Stimulated activated CD4-positive, alpha-beta T cell treated with anti-CD3 and anti-CD28 coated beads, TNF-alpha, amount 100 ng/mL, for 4 hours (primary cell): ENCODE data around the gene PLN.

Source experiments
- DNase-seq, 3 experiments: peaks; one replicate each; pipeline ENCODE4 v3.0.0-alpha.2; 2020; ENCODE audit warnings: low read depth in 3 of 3

The PLN gene

DNA sequence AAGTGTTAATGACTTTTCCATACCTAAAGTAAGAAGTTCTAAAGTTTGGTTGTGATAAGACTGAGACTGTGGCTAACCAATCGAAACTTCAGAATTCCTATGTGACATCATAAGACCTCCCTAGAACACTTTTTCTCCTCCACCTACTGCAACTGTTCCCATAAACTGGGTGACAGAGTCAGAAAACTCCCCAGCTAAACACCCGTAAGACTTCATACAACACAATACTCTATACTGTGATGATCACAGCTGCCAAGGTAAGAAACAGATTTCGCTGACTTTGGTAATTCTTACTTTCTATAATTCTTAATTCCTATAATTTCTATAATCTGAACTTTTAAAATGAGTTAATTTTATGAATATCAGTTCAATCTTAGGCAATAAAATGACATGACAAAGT, at the start of gene PLN:
TSS of gene PLN (plus strand) at position 161 of the 400 bp plus-strand sequence. CDS start 10,626 bp downstream, outside the sequence.
- DNase-seq: no peak

DNA sequence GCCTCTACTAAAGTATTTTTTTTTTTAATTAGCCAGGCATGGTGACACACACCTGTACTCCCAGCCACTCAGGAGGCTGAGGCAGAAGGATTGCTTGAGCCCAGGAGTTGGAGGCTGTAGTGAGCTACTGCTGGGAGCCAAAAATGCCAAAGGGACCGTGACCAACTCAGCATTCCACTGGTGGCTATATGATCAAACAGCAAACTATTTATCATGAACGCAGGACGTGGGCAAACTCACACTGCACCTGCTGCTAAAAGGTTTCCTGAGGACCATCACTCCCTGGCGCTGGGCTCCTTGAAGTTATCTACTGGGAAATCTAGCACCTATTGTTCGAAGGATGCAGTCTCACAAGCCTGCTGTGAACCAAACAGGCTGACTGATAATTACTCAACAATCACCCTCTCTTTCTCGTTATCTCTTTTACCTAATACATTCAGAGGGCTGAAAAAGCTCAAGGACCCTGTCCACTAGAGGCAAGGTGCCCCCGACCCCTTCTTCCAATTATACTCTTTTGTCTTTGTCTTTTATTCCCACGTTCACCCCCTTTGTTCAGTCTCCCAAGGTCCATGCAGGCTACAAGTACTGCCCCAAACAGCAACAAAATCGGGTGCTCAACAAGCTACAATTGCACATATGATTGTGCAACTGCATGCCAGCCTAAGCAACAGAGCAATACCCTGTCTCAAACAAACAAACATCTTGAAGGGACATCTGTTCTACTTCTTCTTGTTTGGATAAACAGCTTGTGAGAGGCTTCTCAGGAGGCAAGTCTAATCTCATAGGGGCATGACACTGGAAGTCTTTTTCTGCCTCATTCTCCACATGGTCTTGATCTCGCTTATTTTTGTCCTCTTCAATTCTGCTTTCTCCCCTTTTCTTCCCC, 47.7 kb upstream of the PLN start:
- DNase-seq: no peak

DNA sequence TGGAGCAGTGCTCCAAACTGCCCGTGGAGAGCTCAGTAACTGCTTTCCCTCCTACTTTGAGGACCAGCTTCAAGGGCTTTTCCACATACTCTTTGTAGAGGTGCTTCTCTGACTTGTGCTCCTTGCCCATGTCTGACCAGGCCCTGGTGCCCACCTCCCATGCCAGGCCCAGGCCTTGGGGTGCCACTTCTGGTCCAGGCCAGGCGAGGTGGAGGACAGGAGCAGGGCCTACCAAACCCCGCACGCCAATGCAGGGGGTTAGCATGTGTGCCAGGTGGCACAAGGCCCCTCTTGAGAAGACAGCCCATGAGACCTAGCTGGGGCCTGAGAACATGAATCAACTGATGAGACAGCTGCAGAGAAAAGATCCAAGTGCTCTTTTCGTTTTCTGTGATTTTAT, 47.0 kb upstream of the PLN start:
- DNase-seq: no peak

DNA sequence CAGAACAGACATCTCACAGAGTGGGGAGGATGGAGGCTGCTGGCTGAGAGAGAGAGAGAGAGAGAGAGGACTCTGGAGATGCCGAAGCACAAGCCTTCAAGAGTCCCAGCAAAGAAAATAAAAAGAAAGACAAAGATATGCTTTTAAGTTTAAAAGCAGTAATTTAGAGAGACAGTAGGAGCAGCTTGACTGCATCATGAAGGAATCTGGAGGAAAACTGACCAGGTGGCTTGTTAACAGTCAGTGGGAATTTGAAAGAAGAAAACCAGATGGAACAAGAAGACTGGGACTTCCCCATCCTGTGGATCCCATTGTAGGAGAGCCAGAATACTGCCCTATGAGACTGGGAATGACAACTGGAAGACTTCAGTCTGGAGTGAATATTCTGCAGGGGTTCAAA, 46.3 kb upstream of the PLN start:
- no peak for DNase-seq

DNA sequence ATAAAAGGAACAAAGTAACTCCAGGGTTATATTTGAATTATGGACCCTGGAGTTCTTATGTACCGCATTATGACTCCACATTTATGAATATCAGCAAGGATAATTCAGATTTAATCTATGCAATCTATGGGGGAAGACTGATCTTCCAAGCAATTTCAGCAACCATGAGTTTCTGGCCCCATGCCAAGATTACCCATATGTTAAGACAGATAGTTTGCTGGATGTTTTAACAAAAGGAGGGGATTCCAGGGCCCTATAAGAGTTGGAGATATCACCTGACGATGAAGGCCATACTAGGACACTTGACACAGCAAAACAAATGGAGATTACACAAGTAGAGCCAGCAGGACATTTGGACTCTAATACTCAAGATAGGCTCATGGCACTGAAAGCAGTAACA, 45.9 kb upstream of the PLN start:
- no peak for DNase-seq

DNA sequence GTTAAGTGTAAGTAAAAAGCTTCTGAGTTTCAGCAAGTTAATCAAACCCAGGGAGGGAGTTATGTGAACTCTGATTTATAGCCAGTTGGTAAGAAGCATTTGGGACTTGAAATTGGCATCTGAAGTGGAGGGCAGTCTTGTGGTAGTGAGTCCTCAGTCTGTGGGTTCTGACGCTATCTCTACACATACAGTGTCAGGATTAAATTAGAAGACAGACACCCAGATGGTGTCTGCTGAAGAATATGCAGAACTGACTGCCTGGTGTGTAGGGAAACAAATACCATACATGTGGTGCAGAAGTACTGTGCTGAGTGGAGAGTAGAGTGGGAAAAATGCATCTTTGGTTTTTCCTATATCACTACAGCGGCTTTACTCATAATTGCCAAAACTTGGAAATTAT, 43.5 kb upstream of the PLN start:
- DNase-seq: no peak

DNA sequence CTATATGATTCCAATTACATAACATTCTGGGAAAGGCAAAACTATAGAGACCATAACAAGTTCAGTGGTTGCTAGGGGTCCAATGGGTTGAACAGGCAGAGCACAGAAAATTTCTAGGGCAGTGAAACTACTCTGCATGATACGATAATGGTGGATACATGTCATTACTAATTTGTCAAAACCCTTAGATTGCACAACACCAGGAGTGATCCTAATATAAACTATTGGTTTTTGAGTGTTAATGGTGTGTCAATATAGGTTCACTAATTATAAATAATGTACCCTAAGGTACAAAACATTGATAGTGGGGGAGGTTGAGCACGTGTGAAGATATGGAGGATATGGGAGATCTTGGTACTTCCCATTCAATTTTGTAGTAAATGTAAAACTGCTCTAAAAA, 42.4 kb upstream of the PLN start:
- no peak for DNase-seq

DNA sequence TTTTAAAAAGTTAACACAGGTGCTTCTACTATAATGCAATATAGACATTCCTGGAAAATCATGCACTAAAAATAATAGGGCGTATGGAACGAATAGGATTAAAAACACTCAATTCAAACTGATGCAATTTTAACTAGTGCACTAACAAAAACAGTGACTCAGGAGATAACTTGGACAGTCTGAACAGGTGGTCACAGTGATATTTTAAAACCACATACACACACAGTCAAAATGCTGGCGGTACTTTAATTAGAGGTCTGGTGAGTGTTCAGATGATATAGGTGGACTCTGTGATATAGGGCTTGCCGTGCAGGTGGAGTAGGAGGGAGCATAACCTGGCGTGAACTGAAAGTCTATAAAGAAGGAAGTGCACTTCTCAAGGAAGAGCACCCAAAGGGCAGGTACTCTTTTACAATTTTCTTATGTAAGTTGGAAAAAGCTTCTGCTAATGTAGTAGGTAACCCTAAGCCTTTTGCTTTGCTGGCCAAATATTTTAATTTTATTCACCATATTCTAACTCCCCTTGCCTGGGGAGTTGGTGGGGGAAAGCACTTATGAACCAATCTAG, 41.9 kb upstream of the PLN start:
- DNase-seq: no peak

DNA sequence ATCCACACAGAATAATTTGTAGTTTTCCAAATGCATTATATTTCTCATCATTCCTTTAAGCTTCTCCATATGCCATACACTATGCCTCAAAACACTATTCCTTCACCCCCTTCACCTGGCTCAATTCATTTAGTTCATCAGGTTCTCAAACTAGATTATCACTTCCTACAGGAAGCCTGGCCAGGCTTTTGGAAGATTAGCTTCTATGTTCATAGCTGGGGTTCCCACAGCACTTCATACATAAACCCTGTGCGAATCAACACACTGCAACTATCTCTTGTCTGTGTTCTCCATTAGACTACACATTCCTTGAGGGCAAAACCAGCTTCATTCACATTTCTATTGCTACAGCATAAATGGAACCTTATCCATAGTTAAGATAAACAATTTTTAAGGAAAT, 40.5 kb upstream of the PLN start:
- no peak for DNase-seq

DNA sequence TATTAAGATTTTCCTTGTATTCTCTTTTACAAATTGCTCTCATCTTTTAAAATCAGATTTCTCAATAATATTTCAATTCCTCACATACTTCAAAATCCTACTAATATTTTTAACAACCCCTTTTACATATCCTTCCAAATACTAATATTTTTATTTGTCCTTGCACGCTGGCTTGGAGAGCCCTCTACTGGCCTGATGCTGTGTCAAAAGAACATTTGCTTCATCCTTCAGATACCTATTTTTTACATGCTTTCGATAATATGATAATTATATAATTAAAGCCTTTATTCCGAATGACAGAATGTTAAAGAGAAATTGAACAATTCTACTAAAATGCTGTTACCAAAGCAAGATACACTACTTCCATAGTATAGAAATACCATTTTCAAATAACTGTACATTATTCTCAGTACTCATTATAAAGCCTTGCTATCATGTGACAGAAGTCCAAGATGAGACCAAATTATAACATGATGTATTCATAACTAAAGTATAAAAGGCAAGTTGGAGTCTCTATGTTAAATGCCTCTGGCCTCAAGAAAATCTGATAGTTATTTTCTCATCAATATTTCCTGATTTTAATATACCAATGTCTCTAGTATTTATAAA, 39.0 kb upstream of the PLN start:
- DNase-seq: no peak

DNA sequence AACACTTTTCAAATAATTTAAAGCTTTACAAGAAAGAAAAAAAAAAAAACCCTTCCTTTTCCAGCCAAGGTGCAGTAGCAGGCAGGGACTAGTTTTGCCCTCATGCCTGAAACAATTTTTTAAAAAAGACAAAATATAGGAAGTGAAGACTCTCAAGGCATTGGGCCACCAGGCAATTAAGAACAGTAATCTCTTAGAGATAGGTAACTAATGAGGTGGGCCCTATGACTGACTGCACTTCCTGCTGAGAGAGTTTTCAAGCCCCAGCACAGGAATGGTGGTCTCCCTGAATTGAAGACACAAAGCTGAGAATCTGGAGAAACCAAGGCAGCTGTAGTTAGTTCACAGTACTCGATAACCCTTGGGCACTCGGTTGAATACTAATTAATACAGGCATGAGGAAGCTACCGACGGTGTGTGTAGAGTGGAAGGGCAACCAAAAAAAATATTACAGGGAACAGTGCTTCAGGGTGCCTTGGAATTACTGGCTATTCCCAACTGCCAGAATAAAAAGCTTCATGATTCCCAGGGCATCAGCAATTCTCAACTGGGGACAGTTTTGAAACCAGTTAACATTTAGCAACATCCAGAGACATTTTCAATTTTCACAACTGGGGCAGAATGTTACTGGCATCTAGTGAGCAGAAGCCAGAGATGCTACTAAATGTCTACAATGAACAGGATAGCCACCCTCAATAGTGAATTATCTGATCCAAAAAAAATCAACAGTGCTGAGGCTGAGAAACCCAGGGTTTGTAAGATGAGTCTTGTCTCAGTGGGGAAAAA, 36.0 kb upstream of the PLN start:
- no peak for DNase-seq

DNA sequence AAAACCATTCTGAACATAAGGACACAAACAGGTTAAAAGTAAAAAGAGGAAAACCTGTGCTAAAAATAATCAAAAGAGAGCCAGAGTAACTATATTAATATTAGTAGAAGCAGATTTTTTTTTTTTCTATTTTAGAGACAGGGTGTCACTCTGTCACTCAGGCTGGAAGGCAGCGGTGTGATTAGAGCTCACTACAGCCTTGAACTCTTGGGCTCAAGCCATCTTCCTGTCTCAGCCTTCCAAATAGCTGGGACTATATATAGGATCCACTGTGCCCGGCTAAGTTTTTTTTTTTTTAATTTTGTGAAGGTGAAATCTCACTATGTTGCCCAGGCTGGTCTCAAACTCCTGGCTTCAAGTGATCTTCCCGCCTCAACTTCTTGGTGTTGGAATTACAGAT, 33.4 kb upstream of the PLN start:
- DNase-seq: no peak

DNA sequence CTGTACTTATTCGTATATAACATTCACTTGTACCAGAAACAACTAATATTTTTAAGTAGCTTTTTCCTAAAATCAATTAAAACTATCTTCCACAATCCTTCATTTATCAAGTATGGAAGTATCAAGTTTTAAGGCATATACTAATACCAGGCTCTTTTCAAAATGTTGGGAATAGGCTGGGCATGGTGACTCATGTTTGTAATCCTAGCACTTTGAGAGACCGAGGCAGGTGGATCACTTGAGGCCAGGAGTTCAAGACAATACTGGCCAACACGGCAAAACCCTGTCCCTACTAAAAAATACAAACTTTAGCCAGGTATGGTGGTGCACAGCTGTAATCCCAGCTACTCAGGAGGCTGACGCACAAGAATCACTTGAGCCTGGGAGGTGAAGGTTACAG, 25.7 kb upstream of the PLN start:
- DNase-seq: no peak

DNA sequence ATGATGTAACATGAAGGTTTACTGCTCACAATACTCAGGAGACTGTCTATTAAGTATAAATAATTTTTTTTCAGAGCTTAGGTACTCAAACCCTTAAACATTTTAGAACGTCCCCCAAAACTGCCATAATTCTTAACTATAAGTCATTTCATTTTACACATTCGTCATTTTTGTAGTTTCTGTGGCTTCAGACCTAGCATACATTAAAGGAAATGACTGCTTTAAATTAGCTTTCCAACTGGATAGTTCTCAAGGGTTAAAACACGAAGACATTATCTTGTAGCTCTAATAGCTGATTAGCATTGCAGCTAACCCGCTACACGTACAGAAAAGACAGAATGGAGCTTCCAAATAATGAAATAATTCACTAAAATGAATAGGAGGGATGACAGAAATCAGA, 24.9 kb upstream of the PLN start:
- no peak for DNase-seq

DNA sequence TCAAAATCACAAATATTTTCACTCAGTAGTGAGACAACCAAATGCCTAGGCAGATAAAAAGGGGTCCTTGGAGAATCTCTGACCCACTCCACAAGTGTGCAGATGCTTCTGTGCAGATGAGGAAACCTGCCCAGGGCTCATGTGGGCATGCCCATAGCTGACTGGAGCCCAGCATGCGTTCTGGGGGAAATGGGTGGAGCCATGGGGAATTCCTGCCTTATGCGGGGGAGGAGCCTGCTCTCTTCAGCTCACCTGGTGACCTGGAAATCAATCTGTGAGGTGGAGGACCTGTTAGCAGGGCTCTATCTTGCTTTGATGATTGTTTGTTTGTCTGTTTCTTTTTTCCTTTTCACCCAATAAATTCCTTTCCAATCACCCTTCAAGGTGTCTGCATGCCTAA, 23.4 kb upstream of the PLN start:
- DNase-seq: no peak

DNA sequence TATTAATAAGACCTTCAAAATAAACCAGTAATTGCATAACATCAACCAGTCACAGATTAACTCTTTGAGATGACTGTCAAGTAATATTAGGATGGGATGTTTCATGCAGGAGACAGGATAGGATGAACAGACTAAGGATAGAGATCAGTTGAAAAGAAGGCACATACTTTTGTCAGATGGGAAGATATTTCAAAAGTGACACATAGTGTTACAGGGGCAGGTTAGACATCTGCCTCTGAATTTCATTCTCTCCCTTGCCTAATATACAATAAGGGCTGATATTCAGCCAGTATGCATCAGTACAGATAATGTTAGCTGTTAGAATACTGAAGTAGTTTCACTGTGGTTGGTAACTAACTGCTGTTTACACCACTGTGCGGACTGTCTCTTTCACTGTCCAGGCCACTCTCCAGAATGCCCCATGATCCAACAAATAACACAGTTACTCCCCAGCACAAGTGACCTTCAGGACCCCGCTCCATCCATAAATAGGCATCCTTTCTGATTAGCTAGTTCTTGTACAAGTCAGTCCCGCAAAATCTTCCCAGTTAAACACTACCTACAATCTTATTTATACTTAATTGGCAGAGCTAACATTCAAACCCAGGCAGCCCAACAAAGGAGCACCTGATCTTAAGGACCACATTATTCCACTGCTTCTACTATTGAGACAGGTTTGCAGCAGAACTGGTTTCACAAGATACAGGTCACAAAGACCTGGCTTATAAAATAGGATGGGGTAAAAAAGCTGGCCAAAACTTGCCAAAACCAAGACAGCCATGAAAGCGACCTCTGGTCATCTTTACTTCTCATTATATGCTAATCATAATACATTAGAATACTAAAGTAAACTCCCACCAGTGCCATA, 21.9 kb upstream of the PLN start:
- DNase-seq: no peak

DNA sequence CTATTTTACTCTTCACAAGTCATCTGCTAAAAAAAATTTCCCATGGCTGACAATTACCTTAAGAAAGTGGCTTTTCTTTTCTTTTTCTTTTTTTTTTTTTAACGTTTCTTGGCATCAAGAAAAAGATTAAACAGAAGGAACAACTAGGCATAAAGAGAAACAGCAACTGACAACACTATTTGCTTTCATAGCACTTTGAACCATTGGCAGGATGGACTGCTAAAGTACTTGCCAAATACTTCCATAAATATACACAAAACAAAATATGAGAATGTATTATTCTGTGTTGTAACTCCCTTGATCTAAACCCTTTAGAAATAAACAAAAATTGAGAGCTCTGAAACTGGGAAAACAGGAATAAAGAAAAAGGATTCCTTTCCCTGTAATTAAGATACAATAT, 20.0 kb upstream of the PLN start:
- DNase-seq: no peak

DNA sequence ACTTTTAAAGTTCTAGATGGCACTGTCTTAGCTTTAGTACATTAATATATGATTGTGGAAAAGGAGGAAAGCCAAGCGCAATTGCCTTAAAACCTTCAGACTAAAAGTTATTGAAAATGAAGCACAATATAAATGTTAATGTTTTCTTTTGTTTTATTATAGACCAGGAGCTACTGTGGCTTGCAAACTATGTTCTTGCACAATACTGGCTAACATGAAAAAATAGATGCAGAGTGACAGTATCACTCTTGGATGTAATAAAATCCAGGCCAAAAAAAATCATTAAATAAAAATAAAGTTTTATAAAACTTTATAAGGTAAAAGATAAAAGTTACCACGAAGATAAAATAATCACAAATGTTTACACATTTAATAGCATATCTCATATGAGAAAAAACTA, 18.3 kb upstream of the PLN start:
- DNase-seq: no peak

DNA sequence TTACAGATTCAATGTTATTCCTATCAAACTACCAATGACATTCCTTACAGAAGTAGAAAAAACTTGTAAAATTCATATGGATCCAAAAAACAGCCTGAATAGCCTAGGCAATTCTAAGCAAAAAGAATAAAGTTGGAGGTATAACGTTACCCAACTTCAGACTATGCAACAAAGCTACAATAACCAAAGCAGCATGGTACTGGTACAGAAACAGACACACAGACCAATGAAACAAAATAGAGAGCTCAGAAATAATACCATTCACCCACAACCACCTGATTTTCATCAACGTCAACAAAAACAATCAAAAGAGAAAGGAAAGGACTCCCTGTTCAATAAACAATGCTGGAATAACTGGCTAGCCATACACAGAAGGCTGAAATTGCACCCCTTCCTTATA, 17.2 kb upstream of the PLN start:
- DNase-seq: no peak

DNA sequence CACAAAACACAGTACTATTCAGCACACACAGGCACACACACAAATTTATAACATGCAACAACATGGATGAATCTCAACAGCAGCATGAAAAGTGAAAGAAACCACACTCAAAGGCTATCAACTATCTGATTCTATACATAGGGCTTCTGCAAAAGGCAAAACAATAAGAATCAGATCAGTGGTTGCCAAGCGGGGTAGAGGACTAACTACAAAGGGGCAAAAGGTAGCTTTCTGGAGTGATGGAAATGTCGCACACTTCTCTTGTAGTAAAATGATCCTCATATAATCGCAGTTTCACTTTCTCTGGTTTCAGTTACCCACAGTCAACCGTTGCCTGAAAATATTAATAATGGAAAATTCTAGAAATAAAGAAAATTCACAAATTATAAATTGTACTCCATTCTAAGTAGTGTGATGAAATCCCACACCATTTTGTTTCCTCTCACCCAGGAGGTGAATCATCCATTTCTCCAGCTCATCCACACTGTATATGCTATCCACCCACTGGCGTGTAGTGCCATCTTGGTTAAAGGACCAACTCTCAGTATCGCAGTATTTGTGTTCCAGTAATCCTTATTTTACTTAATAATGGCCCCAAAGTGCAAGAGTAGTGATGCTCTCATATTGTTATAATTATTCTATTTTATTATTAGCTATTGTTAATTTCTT, 12.8 kb upstream of the PLN start:
- no peak for DNase-seq

DNA sequence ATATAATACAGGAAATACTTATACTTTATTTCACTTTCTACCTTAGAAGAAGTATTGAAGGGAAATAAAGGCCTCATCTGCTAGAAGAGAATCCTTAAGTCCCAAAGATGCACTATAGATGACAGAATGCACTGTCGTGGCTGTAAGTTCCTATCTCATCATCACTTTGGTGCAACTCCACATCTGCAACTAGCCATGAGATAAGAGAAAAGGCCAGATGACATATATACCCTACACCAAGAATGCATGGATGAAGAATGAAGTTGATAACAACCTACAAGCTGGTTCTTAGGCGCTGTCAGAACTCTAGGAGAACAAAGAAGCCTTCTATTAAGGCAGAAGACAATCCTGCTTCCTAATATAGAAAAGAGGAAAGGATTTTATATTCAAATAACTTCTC, 11.6 kb upstream of the PLN start:
- no peak for DNase-seq
